ENCODE data around the gene ZNF140. TPM values are rescaled to one million over a fixed set of nuclear protein-coding genes. Genes with fewer than 3 reads are reported as not detected.

Gene ZNF140
- total and polyA plus RNA-seq, 5 donors from 2014 or later, result 12.7 to 31.7 (median 26.5) TPM

DNA sequence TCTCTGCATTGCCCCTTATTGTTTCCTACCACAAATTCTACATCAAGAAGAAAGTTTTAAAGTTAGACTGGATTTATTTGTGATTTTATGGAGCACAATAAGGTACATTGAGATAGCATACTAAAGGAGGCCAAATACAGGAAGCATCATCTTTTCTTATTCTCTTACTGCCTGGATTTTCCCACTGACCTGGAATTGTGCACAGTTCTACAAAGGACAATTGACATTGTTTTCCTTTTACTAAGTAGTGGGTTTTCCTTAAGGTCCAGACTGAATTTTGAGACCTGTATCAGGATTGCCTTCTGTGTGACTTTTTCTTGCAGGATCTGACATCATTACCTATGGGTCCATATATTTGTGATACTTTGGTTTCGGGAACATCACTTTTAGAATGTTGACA lies 18.8 kb upstream of the ZNF140 start:
- no peak overlapping the region for H3K27ac Mint-ChIP-seq

DNA sequence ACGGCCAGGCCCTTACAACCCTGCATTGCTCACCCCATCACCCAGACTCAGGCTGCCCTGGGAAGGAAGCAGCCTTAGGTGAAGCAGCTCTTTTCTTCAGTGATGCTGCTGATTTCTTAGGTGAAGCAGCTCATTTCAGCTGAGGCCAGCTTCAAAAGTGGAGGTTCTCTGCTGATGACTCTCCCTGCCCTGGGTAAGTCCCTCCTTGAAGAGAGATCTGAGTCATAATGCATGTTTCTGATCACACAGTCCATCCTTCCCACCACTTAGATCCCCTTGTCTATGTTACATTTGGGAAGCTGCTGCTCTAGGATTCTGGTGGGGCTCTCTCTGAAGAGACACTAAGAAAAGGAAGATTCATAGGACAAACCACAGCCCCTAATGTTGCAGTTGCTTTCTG lies 17.2 kb upstream of the ZNF140 start:
- Mint-ChIP-seq H3K36me3 (peaks cover 3% of the 10 kb centered on the region), H3K27ac (no peak overlapping the region), H3K4me3 (no peak overlapping the region), H3K9me3 (peaks cover 0 to 82% (median 33%) of the 10 kb centered on the region in 7 donors), H3K27me3 (no peaks in the 10 kb centered on the region), H3K4me1 (no peaks in the 10 kb centered on the region)
- ATAC-seq (ENCODE audit: low read depth in 2 of 2) (no peak), DNase-seq (no peak)
- Histone ChIP-seq H3K9me3 (ENCODE audit: control insufficient read depth in 2 of 2, low read length in 2 of 2) (peaks cover 92 to 100% of the 10 kb centered on the region in 2 experiments), H3K27ac (ENCODE audit: insufficient read depth, low read length, poor library complexity, severe bottlenecking) (no peak overlapping the region), H3K4me3 (ENCODE audit: low read depth, low read length) (peak overlapping the region; percentile 6), H3K4me1 (ENCODE audit: control insufficient read depth, insufficient read depth, low read length, poor library complexity, severe bottlenecking) (no peaks in the 10 kb centered on the region), H3K36me3 (ENCODE audit: control insufficient read depth, insufficient read depth, low read length) (no peaks in the 10 kb centered on the region), H3K27me3 (ENCODE audit: control insufficient read depth, insufficient read depth, low read length) (no peaks in the 10 kb centered on the region)

More for the DNA sequence above, 18.8 kb upstream of the ZNF140 start:
- H3K9me3 ChIP-seq (ENCODE audit: control insufficient read depth in 2 of 2, low read length in 2 of 2), result peaks cover 96 to 100% of the 10 kb centered on the region in 2 experiments
- H3K36me3 ChIP-seq (ENCODE audit: control insufficient read depth, insufficient read depth, low read length), result peaks cover 7% of the 10 kb centered on the region
- ATAC-seq (ENCODE audit: low read depth in 2 of 2) (no peak), DNase-seq (no peak)
- no peak overlapping the region for H3K27ac ChIP-seq (ENCODE audit: insufficient read depth, low read length, poor library complexity, severe bottlenecking)
- no peaks in the 10 kb centered on the region for H3K27me3 ChIP-seq (ENCODE audit: control insufficient read depth, insufficient read depth, low read length)
- Mint-ChIP-seq H3K4me3 (no peak overlapping the region), H3K36me3 (peaks cover 9% of the 10 kb centered on the region), H3K4me1 (no peaks in the 10 kb centered on the region), H3K27me3 (no peaks in the 10 kb centered on the region), H3K9me3 (peaks cover 0 to 86% (median 31%) of the 10 kb centered on the region in 7 donors)
- H3K4me1 ChIP-seq (ENCODE audit: control insufficient read depth, insufficient read depth, low read length, poor library complexity, severe bottlenecking), result no peaks in the 10 kb centered on the region
- H3K4me3 ChIP-seq (ENCODE audit: low read depth, low read length), result peak overlapping the region; percentile 2

DNA sequence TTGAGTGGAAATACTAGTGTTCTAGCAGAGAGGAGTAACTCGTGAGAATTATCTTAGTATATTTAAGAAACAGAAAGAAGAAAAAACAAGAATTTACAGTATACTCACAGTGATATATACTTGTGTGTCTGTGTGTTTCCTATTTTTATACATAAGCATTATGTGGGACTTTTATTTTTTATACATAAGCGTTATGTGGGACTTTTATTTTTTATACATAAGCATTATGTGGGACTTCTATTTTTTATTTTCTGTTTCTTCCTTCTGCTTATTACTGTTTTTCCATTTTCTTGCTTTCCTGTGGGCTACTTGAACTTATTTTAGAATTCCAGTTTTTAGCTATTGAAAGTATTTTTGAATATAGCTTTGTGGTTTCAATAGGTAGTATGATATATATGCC lies 6.9 kb upstream of the ZNF140 start:
- Histone ChIP-seq H3K27ac (ENCODE audit: insufficient read depth, low read length, poor library complexity, severe bottlenecking) (no peak overlapping the region), H3K9me3 (ENCODE audit: control insufficient read depth in 2 of 2, low read length in 2 of 2) (peaks cover 62 to 82% of the 10 kb centered on the region in 2 experiments), H3K36me3 (ENCODE audit: control insufficient read depth, insufficient read depth, low read length) (no peaks in the 10 kb centered on the region), H3K27me3 (ENCODE audit: control insufficient read depth, insufficient read depth, low read length) (no peaks in the 10 kb centered on the region), H3K4me1 (ENCODE audit: control insufficient read depth, insufficient read depth, low read length, poor library complexity, severe bottlenecking) (no peaks in the 10 kb centered on the region), H3K4me3 (ENCODE audit: low read depth, low read length) (no peak overlapping the region)
- H3K4me1 Mint-ChIP-seq, result peaks cover 0 to 4% (median 0%) of the 10 kb centered on the region in 4 donors
- peaks cover 10% of the 10 kb centered on the region for H3K36me3 Mint-ChIP-seq
- ATAC-seq (ENCODE audit: low read depth in 2 of 2) (no peak), DNase-seq (no peak)
- H3K9me3 Mint-ChIP-seq, result peaks cover 0 to 63% (median 25%) of the 10 kb centered on the region in 7 donors
- no peak overlapping the region for H3K27ac Mint-ChIP-seq
- H3K4me3 Mint-ChIP-seq, result no peak overlapping the region
- H3K27me3 Mint-ChIP-seq, result no peaks in the 10 kb centered on the region

DNA sequence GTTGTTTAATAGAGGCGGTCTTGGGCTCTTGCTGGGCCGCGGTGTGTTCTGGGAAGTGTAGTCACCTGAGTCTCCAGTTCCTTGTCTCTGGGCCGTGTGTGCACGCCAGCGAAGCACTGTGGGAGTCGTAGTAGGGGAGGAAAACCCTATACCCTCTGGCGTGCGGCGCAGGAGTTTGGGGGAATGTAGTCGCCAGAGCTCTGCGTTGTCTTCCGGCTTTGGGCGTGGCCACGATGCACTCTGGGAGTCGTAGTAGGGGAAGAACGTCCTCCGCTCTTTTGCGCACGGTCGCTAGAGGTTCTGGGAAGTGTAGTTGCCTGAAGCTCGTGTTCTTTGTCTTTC lies 726 bp upstream of the ZNF140 start:
- H3K27me3 ChIP-seq (ENCODE audit: control insufficient read depth, insufficient read depth, low read length), result no peaks in the 10 kb centered on the region
- peak overlapping the region; percentile 99 for H3K27ac ChIP-seq (ENCODE audit: insufficient read depth, low read length, poor library complexity, severe bottlenecking)
- H3K27me3 Mint-ChIP-seq, result no peaks in the 10 kb centered on the region
- peaks cover 59 to 81% of the 10 kb centered on the region in 2 experiments for H3K9me3 ChIP-seq (ENCODE audit: control insufficient read depth in 2 of 2, low read length in 2 of 2)
- H3K4me3 Mint-ChIP-seq, result no peak overlapping the region
- peaks cover 30% of the 10 kb centered on the region for H3K36me3 Mint-ChIP-seq
- H3K4me3 ChIP-seq (ENCODE audit: low read depth, low read length), result peak overlapping the region; percentile 93
- peak in 2 of 3 donors; percentile 93 to 99 for DNase-seq
- H3K9me3 Mint-ChIP-seq, result peaks cover 0 to 69% (median 28%) of the 10 kb centered on the region in 7 donors
- H3K27ac Mint-ChIP-seq, result no peak overlapping the region
- peak; percentile 82 to 83 for ATAC-seq (ENCODE audit: low read depth in 2 of 2)
- H3K36me3 ChIP-seq (ENCODE audit: control insufficient read depth, insufficient read depth, low read length), result peaks cover 31% of the 10 kb centered on the region
- H3K4me1 Mint-ChIP-seq, result peaks cover 0 to 17% (median 10%) of the 10 kb centered on the region in 4 donors
- peaks cover 4% of the 10 kb centered on the region for H3K4me1 ChIP-seq (ENCODE audit: control insufficient read depth, insufficient read depth, low read length, poor library complexity, severe bottlenecking)

DNA sequence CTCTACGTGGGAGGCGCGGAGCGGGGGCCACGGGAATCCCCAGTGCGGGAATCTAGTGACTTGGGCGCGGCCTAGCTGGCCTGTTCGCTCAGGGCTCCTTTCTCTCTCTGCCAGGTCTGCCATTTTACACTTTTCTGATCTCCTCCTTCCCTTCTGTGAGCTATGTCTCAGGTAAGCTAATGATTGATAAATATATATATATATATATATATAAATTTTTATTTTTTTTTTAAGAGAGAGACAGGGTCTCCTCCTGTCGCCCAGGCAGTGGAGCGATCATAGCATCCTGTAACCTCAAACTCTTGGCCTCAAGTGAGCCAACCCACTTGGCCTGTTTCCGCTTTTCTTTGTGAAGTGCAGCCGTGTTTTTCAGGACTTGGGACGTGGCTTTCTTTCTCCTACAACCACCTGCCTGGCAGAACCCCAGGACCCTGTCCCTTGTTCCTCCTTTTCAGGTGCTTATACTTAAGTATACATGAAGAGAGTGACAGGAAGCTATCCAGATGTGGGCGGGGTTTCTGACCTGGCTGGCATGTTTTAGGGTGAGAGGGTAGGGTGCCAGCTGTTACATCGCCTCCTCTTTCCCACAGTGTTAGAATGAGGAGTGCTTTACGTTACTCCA lies 547 bp downstream of the ZNF140 start:
- peak overlapping the region in 1 of 3 donors; percentile 63 for H3K27ac Mint-ChIP-seq
- Histone ChIP-seq H3K4me3 (ENCODE audit: low read depth, low read length) (peak overlapping the region; percentile 93), H3K36me3 (ENCODE audit: control insufficient read depth, insufficient read depth, low read length) (peaks cover 44% of the 10 kb centered on the region), H3K27me3 (ENCODE audit: control insufficient read depth, insufficient read depth, low read length) (no peaks in the 10 kb centered on the region), H3K9me3 (ENCODE audit: control insufficient read depth in 2 of 2, low read length in 2 of 2) (peaks cover 64 to 82% of the 10 kb centered on the region in 2 experiments), H3K27ac (ENCODE audit: insufficient read depth, low read length, poor library complexity, severe bottlenecking) (peak overlapping the region; percentile 99), H3K4me1 (ENCODE audit: control insufficient read depth, insufficient read depth, low read length, poor library complexity, severe bottlenecking) (peaks cover 4% of the 10 kb centered on the region)
- ATAC-seq (ENCODE audit: low read depth in 2 of 2), result no peak
- H3K36me3 Mint-ChIP-seq, result peaks cover 41% of the 10 kb centered on the region
- peaks cover 0 to 17% (median 10%) of the 10 kb centered on the region in 4 donors for H3K4me1 Mint-ChIP-seq
- peaks cover 0 to 72% (median 32%) of the 10 kb centered on the region in 7 donors for H3K9me3 Mint-ChIP-seq
- H3K27me3 Mint-ChIP-seq, result no peaks in the 10 kb centered on the region
- no peak for DNase-seq
- H3K4me3 Mint-ChIP-seq, result peak overlapping the region in 1 of 4 donors; percentile 77

DNA sequence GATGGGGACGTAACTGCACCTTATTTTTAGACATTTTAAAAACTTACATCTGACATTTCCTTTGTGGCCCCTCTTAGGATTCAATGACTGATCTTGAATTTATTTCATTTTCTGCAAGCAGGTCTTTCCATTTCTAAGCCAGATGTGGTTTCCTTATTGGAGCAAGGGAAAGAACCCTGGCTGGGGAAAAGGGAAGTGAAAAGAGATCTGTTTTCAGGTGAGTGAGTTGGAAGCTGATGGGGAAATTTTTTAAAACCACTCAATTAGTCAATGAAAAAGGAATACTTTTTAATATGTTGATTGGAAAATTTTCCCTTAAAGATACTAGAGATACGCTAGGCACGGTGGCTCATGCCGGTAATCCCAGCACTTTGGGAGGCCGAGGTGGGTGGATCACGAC lies 2.6 kb downstream of the ZNF140 start:
- DNase-seq (no peak), ATAC-seq (ENCODE audit: low read depth in 2 of 2) (no peak)
- no peak overlapping the region for H3K27ac Mint-ChIP-seq
- H3K36me3 Mint-ChIP-seq, result peaks cover 54% of the 10 kb centered on the region
- H3K4me1 Mint-ChIP-seq, result peaks cover 0 to 16% (median 10%) of the 10 kb centered on the region in 4 donors
- peaks cover 0 to 71% (median 33%) of the 10 kb centered on the region in 7 donors for H3K9me3 Mint-ChIP-seq
- Histone ChIP-seq H3K4me1 (ENCODE audit: control insufficient read depth, insufficient read depth, low read length, poor library complexity, severe bottlenecking) (peaks cover 4% of the 10 kb centered on the region), H3K36me3 (ENCODE audit: control insufficient read depth, insufficient read depth, low read length) (peaks cover 63% of the 10 kb centered on the region), H3K4me3 (ENCODE audit: low read depth, low read length) (no peak overlapping the region), H3K9me3 (ENCODE audit: control insufficient read depth in 2 of 2, low read length in 2 of 2) (peaks cover 65 to 85% of the 10 kb centered on the region in 2 experiments), H3K27me3 (ENCODE audit: control insufficient read depth, insufficient read depth, low read length) (no peaks in the 10 kb centered on the region), H3K27ac (ENCODE audit: insufficient read depth, low read length, poor library complexity, severe bottlenecking) (no peak overlapping the region)
- no peaks in the 10 kb centered on the region for H3K27me3 Mint-ChIP-seq
- H3K4me3 Mint-ChIP-seq, result no peak overlapping the region

DNA sequence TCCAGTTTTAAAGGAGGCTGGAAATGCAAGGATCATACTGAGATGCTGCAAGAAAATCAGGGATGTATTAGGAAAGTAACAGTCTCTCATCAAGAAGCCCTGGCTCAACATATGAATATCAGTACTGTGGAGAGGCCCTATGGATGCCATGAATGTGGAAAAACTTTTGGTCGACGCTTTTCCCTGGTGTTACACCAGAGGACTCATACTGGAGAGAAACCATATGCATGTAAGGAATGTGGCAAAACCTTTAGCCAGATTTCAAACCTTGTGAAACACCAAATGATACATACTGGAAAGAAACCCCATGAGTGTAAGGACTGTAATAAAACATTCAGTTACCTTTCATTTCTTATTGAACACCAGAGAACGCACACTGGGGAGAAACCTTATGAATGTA lies 24.9 kb downstream of the ZNF140 start:
- DNase-seq (no peak), ATAC-seq (ENCODE audit: low read depth in 2 of 2) (no peak)
- Histone ChIP-seq H3K4me3 (ENCODE audit: low read depth, low read length) (peak overlapping the region; percentile 30), H3K4me1 (ENCODE audit: control insufficient read depth, insufficient read depth, low read length, poor library complexity, severe bottlenecking) (no peaks in the 10 kb centered on the region), H3K9me3 (ENCODE audit: control insufficient read depth in 2 of 2, low read length in 2 of 2) (peaks cover 92 to 100% of the 10 kb centered on the region in 2 experiments), H3K27ac (ENCODE audit: insufficient read depth, low read length, poor library complexity, severe bottlenecking) (no peak overlapping the region), H3K36me3 (ENCODE audit: control insufficient read depth, insufficient read depth, low read length) (peaks cover 59% of the 10 kb centered on the region), H3K27me3 (ENCODE audit: control insufficient read depth, insufficient read depth, low read length) (no peaks in the 10 kb centered on the region)
- no peaks in the 10 kb centered on the region for H3K4me1 Mint-ChIP-seq
- H3K9me3 Mint-ChIP-seq, result peaks cover 0 to 89% (median 44%) of the 10 kb centered on the region in 7 donors
- H3K36me3 Mint-ChIP-seq, result peaks cover 55% of the 10 kb centered on the region
- peak overlapping the region in 1 of 4 donors; percentile 21 for H3K4me3 Mint-ChIP-seq
- no peak overlapping the region for H3K27ac Mint-ChIP-seq
- no peaks in the 10 kb centered on the region for H3K27me3 Mint-ChIP-seq

DNA sequence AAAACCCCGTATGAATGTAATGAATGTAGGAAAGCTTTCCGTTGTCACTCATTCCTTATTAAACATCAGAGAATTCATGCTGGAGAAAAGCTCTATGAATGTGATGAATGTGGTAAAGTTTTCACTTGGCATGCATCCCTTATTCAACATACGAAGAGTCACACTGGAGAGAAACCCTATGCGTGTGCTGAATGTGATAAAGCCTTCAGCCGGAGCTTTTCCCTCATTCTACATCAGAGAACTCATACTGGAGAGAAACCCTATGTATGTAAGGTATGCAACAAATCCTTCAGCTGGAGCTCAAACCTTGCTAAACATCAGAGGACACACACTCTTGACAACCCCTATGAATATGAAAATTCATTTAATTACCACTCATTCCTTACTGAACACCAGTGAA lies 25.5 kb downstream of the ZNF140 start:
- Mint-ChIP-seq H3K27me3 (no peaks in the 10 kb centered on the region), H3K36me3 (peaks cover 50% of the 10 kb centered on the region), H3K9me3 (peaks cover 0 to 91% (median 41%) of the 10 kb centered on the region in 7 donors), H3K4me1 (no peaks in the 10 kb centered on the region), H3K4me3 (no peak overlapping the region), H3K27ac (no peak overlapping the region)
- H3K4me1 ChIP-seq (ENCODE audit: control insufficient read depth, insufficient read depth, low read length, poor library complexity, severe bottlenecking), result no peaks in the 10 kb centered on the region
- no peak overlapping the region for H3K4me3 ChIP-seq (ENCODE audit: low read depth, low read length)
- H3K27me3 ChIP-seq (ENCODE audit: control insufficient read depth, insufficient read depth, low read length), result no peaks in the 10 kb centered on the region
- DNase-seq, result peak in 1 of 3 donors; percentile 26
- no peak for ATAC-seq (ENCODE audit: low read depth in 2 of 2)
- no peak overlapping the region for H3K27ac ChIP-seq (ENCODE audit: insufficient read depth, low read length, poor library complexity, severe bottlenecking)
- peaks cover 92 to 100% of the 10 kb centered on the region in 2 experiments for H3K9me3 ChIP-seq (ENCODE audit: control insufficient read depth in 2 of 2, low read length in 2 of 2)
- H3K36me3 ChIP-seq (ENCODE audit: control insufficient read depth, insufficient read depth, low read length), result peaks cover 52% of the 10 kb centered on the region
